ENCODE data around the gene GNPDA1.

The GNPDA1 gene

GRCh38 chr5:142020122-142020659 is 7.4 kb upstream of the GNPDA1 start:
- DNase-seq: no peak

GRCh38 chr5:142017832-142018427 is 5.1 kb upstream of the GNPDA1 start:
- DNase-seq: no peak

GRCh38 chr5:142016556-142016955 is 3.7 kb upstream of the GNPDA1 start:
- DNase-seq: no peak

- DNase-seq: no peak
These were observed 3.1 kb upstream of the GNPDA1 start for GRCh38 chr5:142015781-142016533.

- no peak for DNase-seq
These were observed 2.2 kb upstream of the GNPDA1 start for GRCh38 chr5:142014911-142015584.

GRCh38 chr5:142013734-142014521 is 1.1 kb upstream of the GNPDA1 start:
- no peak for DNase-seq

- DNase-seq: no peak
These were observed 541 bp downstream of the GNPDA1 start for GRCh38 chr5:142012186-142012785.

GRCh38 chr5:142011572-142012185 is 1.1 kb downstream of the GNPDA1 start:
- DNase-seq: no peak

GRCh38 chr5:142009886-142010285 is 2.9 kb downstream of the GNPDA1 start:
- DNase-seq: no peak

- no peak for DNase-seq
These were observed 4.0 kb downstream of the GNPDA1 start for GRCh38 chr5:142008813-142009212.

- DNase-seq: no peak
These were observed 5.6 kb downstream of the GNPDA1 start for GRCh38 chr5:142007237-142007544.

GRCh38 chr5:142006363-142007236 is 6.2 kb downstream of the GNPDA1 start:
- no peak for DNase-seq

GRCh38 chr5:142003266-142003800 is 9.5 kb downstream of the GNPDA1 start:
- no peak for DNase-seq

- no peak for DNase-seq
These were observed 11.9 kb downstream of the GNPDA1 start for GRCh38 chr5:142000704-142001484.

GRCh38 chr5:142000173-142000572 is 12.7 kb downstream of the GNPDA1 start:
- no peak for DNase-seq

GRCh38 chr5:141997358-141997960 is 15.4 kb downstream of the GNPDA1 start:
- no peak for DNase-seq

- DNase-seq: no peak
These were observed 17.2 kb downstream of the GNPDA1 start for GRCh38 chr5:141995656-141996055.

GRCh38 chr5:141994511-141995136 is 18.2 kb downstream of the GNPDA1 start:
- no peak for DNase-seq

GRCh38 chr5:141992349-141992963 is 20.4 kb downstream of the GNPDA1 start:
- DNase-seq: no peak

Measured in cerebellar nuclear complex (tissue), 1 donor.